Activated T-helper 17 cell treated with anti-CD3 and anti-CD28 coated beads, Interleukin-2, amount 50 U/mL, for 72 hours (primary cell): ENCODE measurements around the gene OMD. TPM values are rescaled to one million over a fixed set of nuclear protein-coding genes. Genes with fewer than 3 reads are reported as not detected.

Experiments
- ATAC-seq: fragments of 150-1000 bp; cut with Tn5 transposase; replicated peaks from 2 replicates; pipeline ENCODE4 v1.10.0; 2021; ENCODE audit warnings: mild to moderate bottlenecking, moderate library complexity
- H3K27ac Mint-ChIP-seq: one replicate; pipeline ENCODE4 v1.8.0; 2022; ENCODE audit warnings: mixed read lengths
- H3K27me3 Mint-ChIP-seq: one replicate; pipeline ENCODE4 v1.8.0; 2022; ENCODE audit warnings: mixed read lengths
- H3K36me3 Mint-ChIP-seq: one replicate; pipeline ENCODE4 v1.8.0; 2022; ENCODE audit warnings: low read depth, mild to moderate bottlenecking, mixed read lengths
- H3K4me1 Mint-ChIP-seq: one replicate; pipeline ENCODE4 v1.8.0; 2022; ENCODE audit warnings: mixed read lengths
- H3K4me3 Mint-ChIP-seq: one replicate; pipeline ENCODE4 v1.8.0; 2022; ENCODE audit warnings: mild to moderate bottlenecking, mixed read lengths
- H3K9me3 Mint-ChIP-seq: one replicate; pipeline ENCODE4 v1.8.0; 2022; ENCODE audit warnings: mixed read lengths
- total RNA-seq, 2 donors: library from RNA; stranded (reverse); gene quantifications; one replicate each; pipeline ENCODE4 v1.2.3, GENCODE V29; 2022

OMD gene
- total RNA-seq, result not detected

- no peaks in the 10 kb centered on the region for H3K27me3 Mint-ChIP-seq
- no peaks in the 10 kb centered on the region for H3K4me1 Mint-ChIP-seq
- no peak within 1 kb of the TSS for H3K27ac Mint-ChIP-seq
- H3K4me3 Mint-ChIP-seq, result no peak within 1 kb of the TSS
- H3K9me3 Mint-ChIP-seq, result no peaks in the 10 kb centered on the region
- no peak for ATAC-seq
- H3K36me3 Mint-ChIP-seq, result no peaks in the 10 kb centered on the region
These were observed at the start of gene OMD for GRCh38 chr9:92424340-92424739. Gene OMD, minus strand, starts transcription at chr9:92424471. Its CDS starts 6,913 bp downstream, at chr9:92417558.

GRCh38 chr9:92468206-92468605, 43.9 kb upstream of the OMD start:
- ATAC-seq, result no peak
- H3K9me3 Mint-ChIP-seq, result no peaks in the 10 kb centered on the region
- H3K27me3 Mint-ChIP-seq, result no peaks in the 10 kb centered on the region
- H3K4me3 Mint-ChIP-seq, result no peak overlapping the region
- no peak overlapping the region for H3K27ac Mint-ChIP-seq
- no peaks in the 10 kb centered on the region for H3K36me3 Mint-ChIP-seq
- no peaks in the 10 kb centered on the region for H3K4me1 Mint-ChIP-seq

GRCh38 chr9:92467511-92467910, 43.2 kb upstream of the OMD start:
- no peak for ATAC-seq
- H3K9me3 Mint-ChIP-seq, result no peaks in the 10 kb centered on the region
- H3K27ac Mint-ChIP-seq, result no peak overlapping the region
- H3K36me3 Mint-ChIP-seq, result no peaks in the 10 kb centered on the region
- no peaks in the 10 kb centered on the region for H3K4me1 Mint-ChIP-seq
- H3K27me3 Mint-ChIP-seq, result no peaks in the 10 kb centered on the region
- H3K4me3 Mint-ChIP-seq, result no peak overlapping the region

- H3K4me1 Mint-ChIP-seq, result no peaks in the 10 kb centered on the region
- H3K27ac Mint-ChIP-seq, result no peak overlapping the region
- no peaks in the 10 kb centered on the region for H3K36me3 Mint-ChIP-seq
- H3K9me3 Mint-ChIP-seq, result no peaks in the 10 kb centered on the region
- no peak overlapping the region for H3K4me3 Mint-ChIP-seq
- ATAC-seq, result no peak
- H3K27me3 Mint-ChIP-seq, result no peaks in the 10 kb centered on the region
These were observed 42.8 kb upstream of the OMD start for GRCh38 chr9:92467041-92467440.

GRCh38 chr9:92463984-92464383, 39.7 kb upstream of the OMD start:
- Mint-ChIP-seq H3K27me3 (no peaks in the 10 kb centered on the region), H3K36me3 (no peaks in the 10 kb centered on the region), H3K27ac (no peak overlapping the region), H3K4me1 (no peaks in the 10 kb centered on the region), H3K4me3 (no peak overlapping the region), H3K9me3 (no peaks in the 10 kb centered on the region)
- no peak for ATAC-seq

- no peak overlapping the region for H3K4me3 Mint-ChIP-seq
- ATAC-seq, result no peak
These were observed 39.1 kb upstream of the OMD start for GRCh38 chr9:92463387-92463786.

GRCh38 chr9:92457576-92457975, 33.3 kb upstream of the OMD start:
- ATAC-seq, result no peak
- Mint-ChIP-seq H3K4me1 (no peaks in the 10 kb centered on the region), H3K4me3 (no peak overlapping the region), H3K27ac (no peak overlapping the region), H3K36me3 (no peaks in the 10 kb centered on the region), H3K9me3 (no peaks in the 10 kb centered on the region), H3K27me3 (no peaks in the 10 kb centered on the region)

More at GRCh38 chr9:92463387-92463786, 39.1 kb upstream of the OMD start:
- no peaks in the 10 kb centered on the region for H3K27me3 Mint-ChIP-seq
- H3K9me3 Mint-ChIP-seq, result no peaks in the 10 kb centered on the region
- H3K36me3 Mint-ChIP-seq, result no peaks in the 10 kb centered on the region
- no peaks in the 10 kb centered on the region for H3K4me1 Mint-ChIP-seq
- no peak overlapping the region for H3K27ac Mint-ChIP-seq

GRCh38 chr9:92455217-92455616, 30.9 kb upstream of the OMD start:
- Mint-ChIP-seq H3K27ac (no peak overlapping the region), H3K36me3 (no peaks in the 10 kb centered on the region)
- no peak for ATAC-seq

GRCh38 chr9:92446536-92446935, 22.3 kb upstream of the OMD start:
- Mint-ChIP-seq H3K27ac (no peak overlapping the region), H3K4me1 (no peaks in the 10 kb centered on the region), H3K9me3 (no peaks in the 10 kb centered on the region), H3K4me3 (no peak overlapping the region), H3K27me3 (no peaks in the 10 kb centered on the region), H3K36me3 (no peaks in the 10 kb centered on the region)
- ATAC-seq, result no peak

More at GRCh38 chr9:92455217-92455616, 30.9 kb upstream of the OMD start:
- H3K4me1 Mint-ChIP-seq, result no peaks in the 10 kb centered on the region
- no peaks in the 10 kb centered on the region for H3K27me3 Mint-ChIP-seq
- H3K4me3 Mint-ChIP-seq, result no peak overlapping the region
- no peaks in the 10 kb centered on the region for H3K9me3 Mint-ChIP-seq

GRCh38 chr9:92444841-92445240, 20.6 kb upstream of the OMD start:
- no peak for ATAC-seq
- Mint-ChIP-seq H3K9me3 (no peaks in the 10 kb centered on the region), H3K36me3 (no peaks in the 10 kb centered on the region), H3K4me1 (no peaks in the 10 kb centered on the region), H3K27ac (no peak overlapping the region), H3K4me3 (no peak overlapping the region), H3K27me3 (no peaks in the 10 kb centered on the region)

GRCh38 chr9:92440751-92441046, 16.4 kb upstream of the OMD start:
- peak; percentile 68 for ATAC-seq
- Mint-ChIP-seq H3K4me3 (peak overlapping the region; percentile 26), H3K27ac (peak overlapping the region; percentile 48), H3K27me3 (no peaks in the 10 kb centered on the region), H3K9me3 (no peaks in the 10 kb centered on the region), H3K36me3 (no peaks in the 10 kb centered on the region), H3K4me1 (no peaks in the 10 kb centered on the region)

- H3K36me3 Mint-ChIP-seq, result no peaks in the 10 kb centered on the region
- H3K27ac Mint-ChIP-seq, result peak overlapping the region; percentile 48
- H3K9me3 Mint-ChIP-seq, result no peaks in the 10 kb centered on the region
- no peaks in the 10 kb centered on the region for H3K4me1 Mint-ChIP-seq
- ATAC-seq, result peak; percentile 34
- H3K4me3 Mint-ChIP-seq, result peak overlapping the region; percentile 26
- no peaks in the 10 kb centered on the region for H3K27me3 Mint-ChIP-seq
These were observed 15.9 kb upstream of the OMD start for GRCh38 chr9:92439921-92440750.

- no peaks in the 10 kb centered on the region for H3K36me3 Mint-ChIP-seq
- no peaks in the 10 kb centered on the region for H3K27me3 Mint-ChIP-seq
- no peak overlapping the region for H3K4me3 Mint-ChIP-seq
- no peaks in the 10 kb centered on the region for H3K9me3 Mint-ChIP-seq
- no peaks in the 10 kb centered on the region for H3K4me1 Mint-ChIP-seq
- ATAC-seq, result no peak
- no peak overlapping the region for H3K27ac Mint-ChIP-seq
These were observed 14.7 kb upstream of the OMD start for GRCh38 chr9:92438900-92439526.

GRCh38 chr9:92435263-92435662, 11.0 kb upstream of the OMD start:
- Mint-ChIP-seq H3K4me3 (no peak overlapping the region), H3K4me1 (no peaks in the 10 kb centered on the region), H3K27ac (no peak overlapping the region), H3K9me3 (no peaks in the 10 kb centered on the region), H3K27me3 (no peaks in the 10 kb centered on the region), H3K36me3 (peaks cover 2% of the 10 kb centered on the region)
- ATAC-seq, result no peak

GRCh38 chr9:92432972-92433548, 8.8 kb upstream of the OMD start:
- Mint-ChIP-seq H3K4me3 (no peak overlapping the region), H3K9me3 (no peaks in the 10 kb centered on the region), H3K4me1 (no peaks in the 10 kb centered on the region), H3K27ac (no peak overlapping the region), H3K27me3 (no peaks in the 10 kb centered on the region), H3K36me3 (peaks cover 5% of the 10 kb centered on the region)
- ATAC-seq, result no peak
